Uterus (tissue), 4 donors: ENCODE data around the gene GRIK5. TPM values are rescaled to one million over a fixed set of nuclear protein-coding genes. Genes with fewer than 3 reads are reported as not detected.

Experiments used
- DNase-seq, 2 donors: peaks; one replicate each; pipeline ENCODE4 v3.0.0-alpha.2; 2019 to 2020
- H3K27ac ChIP-seq, 2 donors: fragments of 200-600 bp; sonication (generic); 1 replicate in 1 of 2; 2 replicates in 1 of 2; pipeline ENCODE4 v1.5.1; 2016 to 2018
- H3K27me3 ChIP-seq, 2 donors: fragments of 200-600 bp; sonication (generic); one replicate each; pipeline ENCODE4 v1.5.1; 2018 to 2019; ENCODE audit warnings: control low read depth in 1 of 2
- H3K36me3 ChIP-seq, 2 donors: fragments of 200-600 bp; sonication (generic); one replicate each; pipeline ENCODE4 v1.5.1; 2019; ENCODE audit warnings: control low read depth in 1 of 2
- H3K4me1 ChIP-seq, 2 donors: fragments of 200-600 bp; sonication (generic); one replicate each; pipeline ENCODE4 v1.5.1; 2018 to 2019; ENCODE audit warnings: control low read depth in 1 of 2
- H3K4me3 ChIP-seq, 2 donors: fragments of 200-600 bp; sonication (generic); 1 replicate in 1 of 2; 2 replicates in 1 of 2; pipeline ENCODE4 v1.5.1; 2018 to 2019; ENCODE audit warnings: mild to moderate bottlenecking in 1 of 2
- H3K9me3 ChIP-seq, 2 donors: fragments of 200-600 bp; sonication (generic); one replicate each; pipeline ENCODE4 v1.5.1; 2019; ENCODE audit warnings: control low read depth in 1 of 2
- POLR2A ChIP-seq, 2 donors: fragments of 450-650 bp; IDR thresholded peaks; one replicate each; pipeline ENCODE4 v1.6.1; 2016; ENCODE audit warnings: antibody characterized with exemption in 2 of 2, mild to moderate bottlenecking in 1 of 2, moderate library complexity in 1 of 2
- intact Hi-C: fragments of 100-400 bp; cut with DNase I; formaldehyde crosslinking; loops from one replicate; pipeline ENCODE4 v1.15.1; 2023; ENCODE audit warnings: low total_unique reads
- total RNA-seq, 4 donors: library from RNA; depleted of rRNA in 3 of 4; stranded (reverse); fragments of >200 nt in 3 of 4; gene quantifications; one replicate each; pipeline versions ENCODE4 v1.1.0 to v1.2.4, GENCODE V29; 2014 to 2023
- TF ChIP-seq, protein P1 (sequence below), 4 experiments: fragments of 200-600 bp in 2 of 4; fragments of 450-650 bp in 2 of 4; sonication (generic) in 2 of 4; IDR thresholded peaks; one replicate each; pipeline ENCODE4 v1.5.1; 2016 to 2019; ENCODE audit warnings: antibody characterized with exemption in 4 of 4, mild to moderate bottlenecking in 2 of 4, moderate library complexity in 1 of 4
- donor health status: DM: yes; HTN: yes; CAD: no.

The GRIK5 gene
- total RNA-seq, 4 donors from 2014 or later = 5.6 to 17.8 (median 7.0) TPM; not detected in 1

DNA sequence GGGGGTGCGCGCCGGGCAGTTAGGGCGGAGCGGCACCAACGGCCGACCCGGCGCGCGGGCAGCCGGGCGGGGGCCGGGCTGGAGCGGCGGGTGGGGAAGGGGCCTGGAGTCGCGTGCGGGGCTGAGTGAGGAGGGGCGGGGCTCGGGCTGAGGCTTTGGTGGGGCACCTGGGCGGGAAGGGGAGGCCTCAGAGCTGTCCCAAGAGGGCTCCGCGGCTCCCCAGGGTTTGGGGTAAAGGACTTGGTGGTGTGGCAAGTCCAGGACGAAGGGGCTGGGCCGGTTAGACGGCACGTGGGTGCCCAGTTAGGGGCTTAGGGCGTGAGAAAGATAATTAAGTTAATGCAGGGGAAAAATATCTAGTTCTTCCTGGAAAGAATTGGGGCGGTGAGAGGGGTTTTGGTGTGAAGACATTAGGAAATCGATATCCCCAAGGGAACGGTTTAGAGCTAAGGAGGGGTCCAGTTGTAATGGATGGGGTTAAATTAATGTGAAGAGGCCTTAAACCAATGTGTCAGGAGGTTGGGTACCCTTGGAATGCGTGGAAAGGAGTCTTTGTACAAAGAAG, 6.5 kb upstream of the GRIK5 start:
- intact Hi-C loops = no loop called here
- peaks cover 0 to 7% of the 10 kb centered on the region in 2 donors for H3K4me1 ChIP-seq
- peak overlapping the region; percentile 74 to 89 for H3K4me3 ChIP-seq
- no peaks in the 10 kb centered on the region for H3K9me3 ChIP-seq
- H3K36me3 ChIP-seq = no peaks in the 10 kb centered on the region
- no peak for TF ChIP-seq POLR2A (IDR thresholded peaks at IDR 0.05)
- TF ChIP-seq, protein P1, sequence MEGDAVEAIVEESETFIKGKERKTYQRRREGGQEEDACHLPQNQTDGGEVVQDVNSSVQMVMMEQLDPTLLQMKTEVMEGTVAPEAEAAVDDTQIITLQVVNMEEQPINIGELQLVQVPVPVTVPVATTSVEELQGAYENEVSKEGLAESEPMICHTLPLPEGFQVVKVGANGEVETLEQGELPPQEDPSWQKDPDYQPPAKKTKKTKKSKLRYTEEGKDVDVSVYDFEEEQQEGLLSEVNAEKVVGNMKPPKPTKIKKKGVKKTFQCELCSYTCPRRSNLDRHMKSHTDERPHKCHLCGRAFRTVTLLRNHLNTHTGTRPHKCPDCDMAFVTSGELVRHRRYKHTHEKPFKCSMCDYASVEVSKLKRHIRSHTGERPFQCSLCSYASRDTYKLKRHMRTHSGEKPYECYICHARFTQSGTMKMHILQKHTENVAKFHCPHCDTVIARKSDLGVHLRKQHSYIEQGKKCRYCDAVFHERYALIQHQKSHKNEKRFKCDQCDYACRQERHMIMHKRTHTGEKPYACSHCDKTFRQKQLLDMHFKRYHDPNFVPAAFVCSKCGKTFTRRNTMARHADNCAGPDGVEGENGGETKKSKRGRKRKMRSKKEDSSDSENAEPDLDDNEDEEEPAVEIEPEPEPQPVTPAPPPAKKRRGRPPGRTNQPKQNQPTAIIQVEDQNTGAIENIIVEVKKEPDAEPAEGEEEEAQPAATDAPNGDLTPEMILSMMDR (IDR thresholded peaks at IDR 0.05) = no peak
- H3K27me3 ChIP-seq = no peaks in the 10 kb centered on the region
- peak in 1 of 2 donors; percentile 44 for DNase-seq
- peak overlapping the region; percentile 78 to 93 for H3K27ac ChIP-seq

DNA sequence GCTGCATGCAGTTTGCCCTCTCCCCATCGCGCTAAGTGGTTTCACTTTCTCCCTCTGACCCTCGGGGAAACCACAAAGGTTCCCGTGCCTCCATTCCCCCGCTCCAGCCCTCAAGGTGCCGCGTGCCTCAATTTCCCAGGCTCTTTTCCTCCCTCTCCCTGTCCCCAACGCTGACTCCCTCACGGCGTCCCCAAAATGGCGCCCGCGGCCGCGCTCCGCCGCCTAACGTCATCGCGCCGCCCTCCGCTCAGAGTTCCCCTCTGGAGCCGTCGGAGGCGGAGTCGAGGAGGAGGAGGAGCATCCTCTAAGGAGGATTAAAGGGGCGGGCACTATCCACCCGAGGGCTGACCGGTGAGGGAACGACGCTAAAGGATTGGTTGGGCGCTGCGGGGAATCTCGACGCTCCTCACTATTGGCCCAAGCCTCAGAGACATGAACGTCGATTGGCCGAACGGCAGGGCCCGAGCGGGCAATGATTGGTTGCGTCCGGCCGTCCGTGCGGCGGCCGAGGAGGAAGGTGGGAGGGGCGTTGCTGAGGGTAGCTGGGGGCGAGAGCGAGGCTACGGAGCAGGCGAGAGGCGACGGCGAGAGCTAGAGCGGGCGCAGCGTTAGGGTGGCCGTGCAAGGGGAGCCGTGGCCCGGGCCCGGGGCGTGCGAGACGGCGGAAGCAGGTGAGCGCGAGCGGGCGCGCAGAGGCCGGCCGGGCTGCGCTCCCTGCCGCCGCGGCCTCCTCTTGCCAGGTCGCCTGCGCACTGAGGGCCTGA, 5.8 kb upstream of the GRIK5 start, which contains the start of gene ZNF574:
TSS of gene ZNF574 (plus strand) at position 551 of the 764 bp plus-strand sequence. CDS start 2,441 bp downstream, outside the sequence.
- TF ChIP-seq, protein P1 (IDR thresholded peaks at IDR 0.05) = peak in 2 of 4 experiments; percentile 10 to 31
- TF ChIP-seq POLR2A (IDR thresholded peaks at IDR 0.05) = peak; percentile 94
- intact Hi-C loops = no loop called here
- H3K27me3 ChIP-seq = no peaks in the 10 kb centered on the region

GRCh38 chr19:42075364-42075615, 5.3 kb upstream of the GRIK5 start:
- H3K4me1 ChIP-seq = peaks cover 0 to 7% of the 10 kb centered on the region in 2 donors
- no peaks in the 10 kb centered on the region for H3K36me3 ChIP-seq
- H3K9me3 ChIP-seq = no peaks in the 10 kb centered on the region
- no peaks in the 10 kb centered on the region for H3K27me3 ChIP-seq
- TF ChIP-seq, protein P1 (IDR thresholded peaks at IDR 0.05) = no peak
- no peak for TF ChIP-seq POLR2A (IDR thresholded peaks at IDR 0.05)
- no peak for DNase-seq
- H3K4me3 ChIP-seq = peak overlapping the region; percentile 52 to 74
- intact Hi-C loops = no loop called here
- peak overlapping the region; percentile 93 to 97 for H3K27ac ChIP-seq

More for the DNA sequence above, 5.8 kb upstream of the GRIK5 start, which contains the start of gene ZNF574:
- Histone ChIP-seq H3K9me3 (no peaks in the 10 kb centered on the region), H3K27ac (peak within 1 kb of the TSS; percentile 93 to 97), H3K36me3 (no peaks in the 10 kb centered on the region), H3K4me1 (peaks cover 0 to 7% of the 10 kb centered on the region in 2 donors), H3K4me3 (peak within 1 kb of the TSS; percentile 74 to 89)
- DNase-seq = peak; percentile 98 to 99

DNA sequence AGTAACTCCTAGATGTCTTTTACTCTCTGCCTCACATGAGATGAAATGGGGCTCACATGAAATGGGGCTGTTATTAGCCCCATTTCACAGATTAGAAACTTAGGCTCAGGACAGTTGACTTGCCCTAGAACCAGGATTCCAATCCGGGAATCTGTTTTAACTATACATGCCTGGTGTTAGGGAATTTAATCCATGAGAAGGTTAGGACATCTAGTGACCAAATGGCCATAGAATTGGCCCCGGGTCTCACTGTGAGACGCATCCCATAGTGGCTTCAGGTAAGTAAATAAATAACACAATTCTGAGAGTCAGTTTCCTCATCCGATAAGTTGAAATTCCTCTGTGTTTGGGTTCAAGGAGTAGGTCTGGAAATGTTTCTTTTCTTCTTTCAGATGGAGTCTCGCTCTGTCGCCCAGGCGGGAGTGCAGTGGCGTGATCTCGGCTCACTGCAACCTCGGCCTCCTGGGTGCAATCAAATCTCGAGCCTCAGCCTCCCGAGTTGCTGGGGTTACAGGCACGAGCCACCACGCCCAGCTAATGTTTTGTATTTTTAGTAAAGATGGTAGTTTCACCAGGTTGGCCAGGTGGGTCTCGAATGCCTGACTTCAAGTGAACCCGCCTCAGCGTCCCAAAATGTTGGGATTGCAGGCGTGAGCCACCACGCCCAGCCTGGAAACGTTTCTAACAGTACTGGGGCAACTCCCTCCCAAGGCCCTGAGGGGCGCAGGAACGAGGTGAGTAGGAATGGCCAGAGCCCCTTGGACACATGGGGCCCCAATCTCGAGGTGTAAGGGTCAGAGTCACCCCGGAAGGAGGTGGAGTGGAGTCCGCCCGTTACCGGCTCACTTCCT, 4.7 kb upstream of the GRIK5 start:
- Histone ChIP-seq H3K4me1 (peaks cover 0 to 7% of the 10 kb centered on the region in 2 donors), H3K9me3 (no peaks in the 10 kb centered on the region), H3K27ac (peak overlapping the region; percentile 93 to 97), H3K4me3 (peak overlapping the region; percentile 52 to 74), H3K36me3 (no peaks in the 10 kb centered on the region), H3K27me3 (no peaks in the 10 kb centered on the region)
- TF ChIP-seq POLR2A (IDR thresholded peaks at IDR 0.05) = no peak
- TF ChIP-seq, protein P1 (IDR thresholded peaks at IDR 0.05) = no peak
- intact Hi-C loops = no loop called here
- peak in 1 of 2 donors; percentile 30 for DNase-seq
